ENCODE results near the gene MYBPC3. TPM values are rescaled to one million over a fixed set of nuclear protein-coding genes. Genes with fewer than 3 reads are reported as not detected.

Gene MYBPC3
- total RNA-seq, 1 experiment from 2014 or later, result not detected

- intact Hi-C loops (cut with micrococcal nuclease; ENCODE audit: unreplicated experiment), result no loop called here
- CTCF ChIA-PET, result no interaction called here
- no peak for TF ChIP-seq CTCF (IDR thresholded peaks at IDR 0.05; ENCODE audit: unreplicated experiment)
These were observed 38.6 kb upstream of the MYBPC3 start for GRCh38 chr11:47391077-47391583.

GRCh38 chr11:47390422-47390760 lies 37.9 kb upstream of the MYBPC3 start:
- Mint-ChIP-seq H3K36me3 (ENCODE audit: insufficient read depth, unreplicated experiment) (no peaks in the 10 kb centered on the region), H3K9me3 (ENCODE audit: low read depth, unreplicated experiment) (no peaks in the 10 kb centered on the region), H3K27ac (ENCODE audit: unreplicated experiment) (no peak overlapping the region), H3K27me3 (ENCODE audit: unreplicated experiment) (peaks cover 8% of the 10 kb centered on the region), H3K4me3 (ENCODE audit: low read depth, unreplicated experiment) (no peak overlapping the region), H3K4me1 (ENCODE audit: low read depth, unreplicated experiment) (no peaks in the 10 kb centered on the region)
- TF ChIP-seq CTCF (IDR thresholded peaks at IDR 0.05; ENCODE audit: unreplicated experiment), result no peak
- CTCF ChIA-PET, result no interaction called here
- BruUV-seq (replicated peaks), result no TSS peak
- no peak for DNase-seq
- intact Hi-C loops (cut with micrococcal nuclease; ENCODE audit: unreplicated experiment), result no loop called here

More at GRCh38 chr11:47391077-47391583, 38.6 kb upstream of the MYBPC3 start:
- no peak overlapping the region for H3K27ac Mint-ChIP-seq (ENCODE audit: unreplicated experiment)
- no peak for DNase-seq
- no peak overlapping the region for H3K4me3 Mint-ChIP-seq (ENCODE audit: low read depth, unreplicated experiment)
- H3K36me3 Mint-ChIP-seq (ENCODE audit: insufficient read depth, unreplicated experiment), result no peaks in the 10 kb centered on the region
- no peaks in the 10 kb centered on the region for H3K4me1 Mint-ChIP-seq (ENCODE audit: low read depth, unreplicated experiment)
- H3K27me3 Mint-ChIP-seq (ENCODE audit: unreplicated experiment), result peaks cover 8% of the 10 kb centered on the region
- BruUV-seq (replicated peaks), result no TSS peak
- no peaks in the 10 kb centered on the region for H3K9me3 Mint-ChIP-seq (ENCODE audit: low read depth, unreplicated experiment)

GRCh38 chr11:47389577-47390421 lies 37.3 kb upstream of the MYBPC3 start:
- Mint-ChIP-seq H3K9me3 (ENCODE audit: low read depth, unreplicated experiment) (no peaks in the 10 kb centered on the region), H3K27me3 (ENCODE audit: unreplicated experiment) (peaks cover 8% of the 10 kb centered on the region), H3K4me1 (ENCODE audit: low read depth, unreplicated experiment) (no peaks in the 10 kb centered on the region), H3K36me3 (ENCODE audit: insufficient read depth, unreplicated experiment) (no peaks in the 10 kb centered on the region), H3K27ac (ENCODE audit: unreplicated experiment) (no peak overlapping the region), H3K4me3 (ENCODE audit: low read depth, unreplicated experiment) (no peak overlapping the region)
- DNase-seq, result no peak
- intact Hi-C loops (cut with micrococcal nuclease; ENCODE audit: unreplicated experiment), result no loop called here
- CTCF ChIA-PET, result no interaction called here
- no peak for TF ChIP-seq CTCF (IDR thresholded peaks at IDR 0.05; ENCODE audit: unreplicated experiment)
- BruUV-seq (replicated peaks), result no TSS peak

GRCh38 chr11:47388697-47389576 lies 36.4 kb upstream of the MYBPC3 start:
- Mint-ChIP-seq H3K4me3 (ENCODE audit: low read depth, unreplicated experiment) (no peak overlapping the region), H3K36me3 (ENCODE audit: insufficient read depth, unreplicated experiment) (no peaks in the 10 kb centered on the region), H3K27ac (ENCODE audit: unreplicated experiment) (no peak overlapping the region), H3K9me3 (ENCODE audit: low read depth, unreplicated experiment) (no peaks in the 10 kb centered on the region), H3K27me3 (ENCODE audit: unreplicated experiment) (peaks cover 8% of the 10 kb centered on the region), H3K4me1 (ENCODE audit: low read depth, unreplicated experiment) (no peaks in the 10 kb centered on the region)
- TF ChIP-seq CTCF (IDR thresholded peaks at IDR 0.05; ENCODE audit: unreplicated experiment), result no peak
- no TSS peak for BruUV-seq (replicated peaks)
- DNase-seq, result no peak
- intact Hi-C loops (cut with micrococcal nuclease; ENCODE audit: unreplicated experiment), result no loop called here
- CTCF ChIA-PET, result no interaction called here

Data from Calu3 (cell line).